UCSD-AML1 (cell line): ENCODE data around the gene ABCC4.

Experiments
- DNase-seq: peaks from one replicate; lab custom pipeline; 2025; ENCODE audit not compliant: unreplicated experiment; lab: John Stamatoyannopoulos, UW

ABCC4 gene

GRCh38 chr13:95301183-95301967 is at the start of gene ABCC4:
Gene ABCC4, minus strand, starts transcription at chr13:95301451. Its CDS starts 137 bp downstream, at chr13:95301314.
- DNase-seq, result peak; percentile 88

GRCh38 chr13:95349267-95349666 is 48.0 kb upstream of the ABCC4 start:
- DNase-seq, result peak; percentile 16

GRCh38 chr13:95343944-95344343 is 42.7 kb upstream of the ABCC4 start:
- DNase-seq, result no peak

- no peak for DNase-seq
Measured at GRCh38 chr13:95341441-95341840, 40.2 kb upstream of the ABCC4 start.

- no peak for DNase-seq
Measured at GRCh38 chr13:95338905-95339304, 37.7 kb upstream of the ABCC4 start.

- no peak for DNase-seq
Measured at GRCh38 chr13:95337597-95337996, 36.3 kb upstream of the ABCC4 start.

GRCh38 chr13:95335667-95336066 is 34.4 kb upstream of the ABCC4 start:
- no peak for DNase-seq

GRCh38 chr13:95328386-95328785 is 27.1 kb upstream of the ABCC4 start:
- DNase-seq, result no peak

- DNase-seq, result no peak
Measured at GRCh38 chr13:95327190-95327589, 25.9 kb upstream of the ABCC4 start.

- DNase-seq, result no peak
Measured at GRCh38 chr13:95326695-95327094, 25.4 kb upstream of the ABCC4 start.

- no peak for DNase-seq
Measured at GRCh38 chr13:95325485-95325884, 24.2 kb upstream of the ABCC4 start.

- peak; percentile 64 for DNase-seq
Measured at GRCh38 chr13:95323930-95324662, 22.8 kb upstream of the ABCC4 start.

- DNase-seq, result no peak
Measured at GRCh38 chr13:95319551-95320274, 18.5 kb upstream of the ABCC4 start.

- DNase-seq, result peak; percentile 16
Measured at GRCh38 chr13:95317039-95317989, 16.1 kb upstream of the ABCC4 start.

- no peak for DNase-seq
Measured at GRCh38 chr13:95315752-95316151, 14.5 kb upstream of the ABCC4 start.

- no peak for DNase-seq
Measured at GRCh38 chr13:95307507-95307906, 6.3 kb upstream of the ABCC4 start.

- no peak for DNase-seq
Measured at GRCh38 chr13:95304453-95304852, 3.2 kb upstream of the ABCC4 start.

GRCh38 chr13:95301968-95302393 is 730 bp upstream of the ABCC4 start:
- no peak for DNase-seq

GRCh38 chr13:95300625-95301182 is 547 bp downstream of the ABCC4 start:
- DNase-seq, result peak; percentile 67

GRCh38 chr13:95298971-95299621 is 2.2 kb downstream of the ABCC4 start:
- no peak for DNase-seq
